Measurements from ENCODE around the gene NRXN2. TPM values are rescaled to one million over a fixed set of nuclear protein-coding genes. Genes with fewer than 3 reads are reported as not detected.

NRXN2 gene
- total and polyA plus RNA-seq, 10 of the 15 experiments (the other 5 are each of a cell fraction or from before 2014, with no cell fraction given): 0.03 to 1.4 (median 0.23) TPM

GRCh38 chr11:64641596-64642417 is 81.2 kb downstream of the NRXN2 start (continued):
- TF ChIP-seq ZBTB40 (IDR thresholded peaks at IDR 0.05; ENCODE audit: borderline replicate concordance): no peak
- TF ChIP-seq GABPA (IDR thresholded peaks at IDR 0.05; ENCODE audit: low read depth): no peak
- no peak for TF ChIP-seq SMAD1 (IDR thresholded peaks at IDR 0.05; ENCODE audit: low read depth, partially characterized antibody)
- TF ChIP-seq BMI1 (IDR thresholded peaks at IDR 0.05; ENCODE audit: borderline replicate concordance): no peak
- TF ChIP-seq RELB (IDR thresholded peaks at IDR 0.05; ENCODE audit: low read depth): no peak
- no peak for TF ChIP-seq NKRF (conservative IDR thresholded peaks at IDR 0.05)
- no peak for TF ChIP-seq SREBF2 (IDR thresholded peaks at IDR 0.05; ENCODE audit: low read length)
- TF ChIP-seq CHD2 (IDR thresholded peaks at IDR 0.05; ENCODE audit: borderline replicate concordance, low read depth, low read length): no peak
- TF ChIP-seq HSF1 (IDR thresholded peaks at IDR 0.05; ENCODE audit: low read depth, low read length): no peak
